ENCODE results near the gene CIT.

DNA sequence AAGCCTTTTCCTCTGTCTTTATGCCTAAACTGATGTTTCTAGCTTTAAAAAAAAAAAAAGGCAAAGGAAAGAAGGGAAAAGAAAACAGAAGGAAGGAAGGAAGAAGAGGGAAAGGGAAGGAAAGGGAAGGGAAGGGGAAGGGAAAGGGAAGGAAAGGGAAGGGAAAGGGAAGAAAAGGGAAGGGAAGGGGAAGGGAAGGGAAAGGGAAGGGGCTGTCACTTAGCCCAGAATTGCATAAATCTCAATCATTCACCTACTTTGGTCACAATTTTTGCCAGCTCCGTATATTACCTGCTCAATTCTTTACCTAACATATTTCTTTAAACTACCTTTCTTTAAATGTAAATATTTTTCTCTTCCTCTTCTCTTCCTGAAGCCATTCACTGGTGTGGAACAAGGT lies 26.8 kb downstream of the CIT start:
- TF ChIP-seq CTCF (IDR thresholded peaks at IDR 0.05) (no peak), POLR2A (IDR thresholded peaks at IDR 0.05) (no peak)

Measured in adrenal gland (tissue), 5 donors.